Vagina (tissue), 2 donors: Measurements from ENCODE around the gene SRSF9. TPM values are rescaled to one million over a fixed set of nuclear protein-coding genes. Genes with fewer than 3 reads are reported as not detected.
A peak's percentile ranks its signal among the peaks of the same experiment; 100 is the strongest.

Source experiments
- DNase-seq, 2 donors: peaks; one replicate each; pipeline ENCODE4 v3.0.0-alpha.2; 2017; ENCODE audit errors: extremely low spot score in 2 of 2
- H3K27ac ChIP-seq: fragments of 200-600 bp; sonication (generic); one replicate; pipeline ENCODE4 v1.5.1; 2019
- H3K27me3 ChIP-seq: fragments of 200-600 bp; sonication (generic); one replicate; pipeline ENCODE4 v1.5.1; 2019
- H3K36me3 ChIP-seq, 2 donors: fragments of 200-600 bp; sonication (generic); one replicate each; pipeline ENCODE4 v1.5.1; 2017 to 2019
- H3K4me1 ChIP-seq: fragments of 200-600 bp; sonication (generic); one replicate; pipeline ENCODE4 v1.5.1; 2019
- H3K4me3 ChIP-seq, 2 donors: fragments of 200-600 bp; sonication (generic); 1 replicate in 1 of 2; 2 replicates in 1 of 2; pipeline ENCODE4 v1.5.1; 2016 to 2019
- H3K9me3 ChIP-seq: fragments of 200-600 bp; sonication (generic); one replicate; pipeline ENCODE4 v1.5.1; 2019
- POLR2A ChIP-seq, 2 donors: fragments of 450-650 bp; IDR thresholded peaks; one replicate each; pipeline ENCODE4 v1.6.1; 2017; ENCODE audit warnings: antibody characterized with exemption in 2 of 2, mild to moderate bottlenecking in 2 of 2, moderate library complexity in 2 of 2
- POLR2AphosphoS5 ChIP-seq, 2 donors: sonication (generic); formaldehyde crosslinking; IDR thresholded peaks; one replicate each; pipeline ENCODE4 v1.9.0; 2017; ENCODE audit warnings: antibody characterized with exemption in 2 of 2, mild to moderate bottlenecking in 2 of 2, low read depth in 1 of 2; ENCODE audit not compliant: insufficient read depth in 1 of 2
- intact Hi-C: fragments of 100-400 bp; cut with DNase I; formaldehyde crosslinking; loops from one replicate; pipeline ENCODE4 v1.15.1; 2023
- total RNA-seq: library from RNA; depleted of rRNA; stranded (reverse); fragments of >200 nt; gene quantifications from one replicate; pipeline ENCODE4 v1.2.3, GENCODE V29; 2016
- TF ChIP-seq, protein P1 (sequence below), 3 experiments: fragments of 450-650 bp in 2 of 3; fragments of 200-600 bp in 1 of 3; sonication (generic) in 1 of 3; IDR thresholded peaks; one replicate each; pipeline ENCODE4 v1.5.1; 2017 to 2019; ENCODE audit warnings: antibody characterized with exemption in 3 of 3, mild to moderate bottlenecking in 2 of 3, moderate library complexity in 2 of 3

SRSF9 gene
- total RNA-seq, 1 donor from 2014 or later, result 105 TPM

DNA sequence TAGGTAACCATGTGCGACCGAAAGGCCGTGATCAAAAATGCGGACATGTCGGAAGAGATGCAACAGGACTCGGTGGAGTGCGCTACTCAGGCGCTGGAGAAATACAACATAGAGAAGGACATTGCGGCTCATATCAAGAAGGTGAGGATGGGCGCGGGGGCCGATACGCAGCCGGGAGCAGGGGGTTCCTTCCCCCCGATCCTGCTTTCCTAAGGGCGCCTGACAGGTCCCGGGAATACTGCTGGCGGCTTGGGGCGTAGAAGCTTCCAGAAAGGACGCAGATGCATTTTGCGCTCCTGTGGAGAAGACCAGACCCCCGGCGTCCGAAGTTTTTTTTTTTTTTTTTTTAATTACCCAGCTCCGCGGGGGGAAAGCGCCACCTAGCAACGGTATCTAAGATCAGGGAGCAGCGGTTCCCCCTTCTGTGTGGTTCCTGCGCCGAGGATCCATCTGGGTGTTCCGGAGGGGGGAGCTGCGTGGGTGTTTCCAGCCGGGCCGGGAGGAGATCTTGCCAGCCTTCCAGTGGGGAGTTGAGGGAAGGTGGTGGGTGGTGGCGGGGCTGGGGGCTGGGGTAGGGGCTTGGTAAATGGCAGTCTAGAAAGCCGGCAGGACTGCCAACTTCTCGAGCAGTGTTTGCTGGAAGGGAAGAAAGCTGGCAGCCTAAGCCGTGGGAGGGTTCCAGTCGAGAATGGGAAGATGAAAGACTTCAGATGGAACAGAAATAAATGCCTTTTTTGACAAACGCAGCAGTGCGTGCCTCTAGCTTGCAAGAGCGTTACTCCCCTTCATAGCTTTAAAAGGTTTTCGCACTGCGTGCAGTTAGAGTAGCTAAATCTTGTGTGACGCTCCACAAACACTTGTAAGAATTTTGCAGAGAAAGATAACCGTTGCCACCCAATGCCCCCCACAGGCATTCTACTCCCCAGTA, 27.1 kb upstream of the SRSF9 start:
- peak overlapping the region; percentile 97 for H3K27ac ChIP-seq
- H3K9me3 ChIP-seq, result no peaks in the 10 kb centered on the region
- intact Hi-C loops, result no loop called here
- H3K4me3 ChIP-seq, result peak overlapping the region; percentile 98 to 99
- H3K36me3 ChIP-seq, result peaks cover 0 to 20% of the 10 kb centered on the region in 2 donors
- TF ChIP-seq POLR2A (IDR thresholded peaks at IDR 0.05) (no peak), POLR2AphosphoS5 (IDR thresholded peaks at IDR 0.05; ENCODE audit: insufficient read depth in 1 of 2, low read depth in 1 of 2) (peak in 1 of 2 donors; percentile 19)
- TF ChIP-seq, protein P1, sequence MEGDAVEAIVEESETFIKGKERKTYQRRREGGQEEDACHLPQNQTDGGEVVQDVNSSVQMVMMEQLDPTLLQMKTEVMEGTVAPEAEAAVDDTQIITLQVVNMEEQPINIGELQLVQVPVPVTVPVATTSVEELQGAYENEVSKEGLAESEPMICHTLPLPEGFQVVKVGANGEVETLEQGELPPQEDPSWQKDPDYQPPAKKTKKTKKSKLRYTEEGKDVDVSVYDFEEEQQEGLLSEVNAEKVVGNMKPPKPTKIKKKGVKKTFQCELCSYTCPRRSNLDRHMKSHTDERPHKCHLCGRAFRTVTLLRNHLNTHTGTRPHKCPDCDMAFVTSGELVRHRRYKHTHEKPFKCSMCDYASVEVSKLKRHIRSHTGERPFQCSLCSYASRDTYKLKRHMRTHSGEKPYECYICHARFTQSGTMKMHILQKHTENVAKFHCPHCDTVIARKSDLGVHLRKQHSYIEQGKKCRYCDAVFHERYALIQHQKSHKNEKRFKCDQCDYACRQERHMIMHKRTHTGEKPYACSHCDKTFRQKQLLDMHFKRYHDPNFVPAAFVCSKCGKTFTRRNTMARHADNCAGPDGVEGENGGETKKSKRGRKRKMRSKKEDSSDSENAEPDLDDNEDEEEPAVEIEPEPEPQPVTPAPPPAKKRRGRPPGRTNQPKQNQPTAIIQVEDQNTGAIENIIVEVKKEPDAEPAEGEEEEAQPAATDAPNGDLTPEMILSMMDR (IDR thresholded peaks at IDR 0.05), result peak in 1 of 3 experiments; percentile 13
- peaks cover 25% of the 10 kb centered on the region for H3K4me1 ChIP-seq
- H3K27me3 ChIP-seq, result no peaks in the 10 kb centered on the region
- DNase-seq, result peak in 1 of 2 donors; percentile 87

DNA sequence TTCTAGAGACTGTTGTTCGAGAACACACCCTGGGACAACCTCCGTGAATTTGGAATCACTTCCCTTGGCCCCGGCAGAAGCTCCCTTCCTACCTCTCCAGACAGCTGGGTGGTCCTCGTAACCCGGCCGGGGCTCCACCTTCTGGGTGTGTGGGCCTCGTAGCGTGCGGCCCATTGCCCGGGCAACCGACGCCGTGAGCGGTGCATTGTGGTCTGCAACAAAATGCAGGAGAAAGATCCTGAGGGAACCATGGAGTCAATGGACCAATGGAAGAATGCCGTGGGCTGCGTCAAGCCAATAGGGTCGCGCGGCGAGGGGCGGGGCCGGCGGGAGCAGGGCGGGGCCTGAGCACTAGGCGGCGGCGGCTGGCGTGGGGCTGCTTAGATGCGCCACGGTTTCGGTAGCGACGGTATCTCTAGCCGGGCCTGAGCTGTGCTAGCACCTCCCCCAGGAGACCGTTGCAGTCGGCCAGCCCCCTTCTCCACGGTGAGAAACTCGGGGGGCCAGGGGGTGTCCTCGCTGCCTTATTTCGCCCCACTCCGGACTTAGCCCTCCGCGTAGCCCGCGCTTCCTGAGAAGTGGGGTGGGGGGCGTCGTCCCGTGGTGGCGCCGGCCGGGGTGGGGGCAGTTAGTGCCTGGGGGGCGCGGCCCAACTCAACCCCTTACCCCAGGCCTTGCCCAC, 26.3 kb upstream of the SRSF9 start, which contains the start of gene DYNLL1:
Gene DYNLL1, plus strand, starts transcription at position 383 of the 682 bp plus-strand sequence. CDS start 309 bp downstream, outside the sequence.
- peak in 1 of 2 donors; percentile 96 for DNase-seq
- H3K36me3 ChIP-seq, result peaks cover 0 to 21% of the 10 kb centered on the region in 2 donors
- peak within 1 kb of the TSS; percentile 98 to 99 for H3K4me3 ChIP-seq
- peaks cover 25% of the 10 kb centered on the region for H3K4me1 ChIP-seq
- H3K27me3 ChIP-seq, result no peaks in the 10 kb centered on the region
- intact Hi-C loops, result no loop called here
- H3K27ac ChIP-seq, result peak within 1 kb of the TSS; percentile 97
- TF ChIP-seq, protein P1 (IDR thresholded peaks at IDR 0.05), result no peak
- TF ChIP-seq POLR2AphosphoS5 (IDR thresholded peaks at IDR 0.05; ENCODE audit: insufficient read depth in 1 of 2, low read depth in 1 of 2) (peak; percentile 35 to 96), POLR2A (IDR thresholded peaks at IDR 0.05) (peak in 1 of 2 donors; percentile 92)
- H3K9me3 ChIP-seq, result no peaks in the 10 kb centered on the region

DNA sequence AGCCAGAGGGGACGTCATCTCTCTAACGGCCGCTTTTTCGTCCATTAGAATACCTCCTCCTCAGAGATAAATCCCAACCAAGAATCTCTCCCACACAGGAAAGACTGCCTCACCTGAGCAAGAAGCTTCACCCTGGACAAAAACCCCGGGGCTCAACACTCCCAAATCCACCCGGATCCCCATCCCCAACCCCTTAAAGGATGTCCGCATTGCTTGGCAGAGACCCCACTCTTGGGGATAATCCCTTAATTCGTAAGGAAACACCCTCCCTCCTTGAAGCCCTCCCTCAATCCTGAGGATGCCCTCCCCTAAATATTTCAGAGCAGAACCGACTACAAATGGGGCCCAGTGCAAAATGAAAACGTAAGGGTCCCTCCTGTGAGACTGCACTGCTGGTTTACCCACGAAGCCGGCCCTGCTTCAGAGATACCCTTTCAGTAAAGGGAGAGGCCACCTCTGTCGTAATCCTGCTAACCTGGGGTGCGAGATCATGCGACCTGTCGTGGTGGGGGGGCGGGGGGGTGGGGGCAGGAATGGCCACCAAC, 25.7 kb upstream of the SRSF9 start:
- Histone ChIP-seq H3K27ac (peak overlapping the region; percentile 97), H3K27me3 (no peaks in the 10 kb centered on the region), H3K4me3 (peak overlapping the region; percentile 98 to 99), H3K36me3 (peaks cover 0 to 18% of the 10 kb centered on the region in 2 donors), H3K9me3 (no peaks in the 10 kb centered on the region), H3K4me1 (peaks cover 25% of the 10 kb centered on the region)
- intact Hi-C loops, result no loop called here
- TF ChIP-seq POLR2A (IDR thresholded peaks at IDR 0.05) (no peak), POLR2AphosphoS5 (IDR thresholded peaks at IDR 0.05; ENCODE audit: insufficient read depth in 1 of 2, low read depth in 1 of 2) (no peak)
- TF ChIP-seq, protein P1 (IDR thresholded peaks at IDR 0.05), result no peak
- no peak for DNase-seq

DNA sequence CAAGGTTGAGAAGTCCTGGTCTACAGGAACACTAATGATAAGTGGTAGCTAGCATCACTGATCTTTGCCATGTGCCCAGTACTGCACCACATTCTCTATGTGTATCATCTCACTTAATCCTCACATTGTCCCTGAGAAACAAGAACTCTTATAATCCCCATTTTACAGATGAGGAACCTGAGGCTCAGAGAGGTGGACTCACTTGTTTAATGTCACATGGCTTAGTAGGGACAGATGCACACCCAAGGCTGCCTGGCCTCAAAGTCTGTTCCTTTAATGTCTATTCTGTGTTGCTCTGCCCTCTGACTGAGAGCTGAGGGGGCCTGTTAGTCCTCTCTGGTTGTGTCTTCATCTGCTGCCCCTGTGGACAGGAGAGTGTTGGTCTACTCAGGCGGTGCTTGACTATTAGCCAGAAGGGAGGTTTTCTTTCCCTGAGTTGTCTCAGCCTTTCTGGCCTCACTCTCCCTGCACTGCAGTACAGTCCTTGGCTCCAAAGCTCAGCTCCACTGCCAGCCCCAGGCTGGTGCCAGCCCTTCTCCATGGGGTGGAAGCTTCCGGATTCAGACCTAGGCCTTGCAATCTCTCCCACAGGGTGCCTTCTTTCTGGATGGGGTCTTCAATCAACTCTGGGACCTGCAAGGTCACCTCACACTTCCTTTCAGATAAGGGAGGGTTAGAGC, 21.4 kb upstream of the SRSF9 start:
- H3K4me3 ChIP-seq, result no peak overlapping the region
- H3K36me3 ChIP-seq, result peaks cover 0 to 6% of the 10 kb centered on the region in 2 donors
- TF ChIP-seq POLR2A (IDR thresholded peaks at IDR 0.05) (no peak), POLR2AphosphoS5 (IDR thresholded peaks at IDR 0.05; ENCODE audit: insufficient read depth in 1 of 2, low read depth in 1 of 2) (no peak)
- TF ChIP-seq, protein P1 (IDR thresholded peaks at IDR 0.05), result no peak
- no peaks in the 10 kb centered on the region for H3K27me3 ChIP-seq
- no peak for DNase-seq
- intact Hi-C loops, result no loop called here
- no peak overlapping the region for H3K27ac ChIP-seq
- H3K9me3 ChIP-seq, result no peaks in the 10 kb centered on the region
- peaks cover 17% of the 10 kb centered on the region for H3K4me1 ChIP-seq
